ELR (cell line): ENCODE data around the gene ITPK1.

Experiments used
- DNase-seq: peaks from one replicate; pipeline ENCODE4 v3.0.0-alpha.2; 2015; ENCODE audit warnings: low read depth

The ITPK1 gene

GRCh38 chr14:93061380-93062012 is 54.2 kb downstream of the ITPK1 start:
- DNase-seq, result no peak

- no peak for DNase-seq
Observed at GRCh38 chr14:93060841-93061240, 54.9 kb downstream of the ITPK1 start.

DNA sequence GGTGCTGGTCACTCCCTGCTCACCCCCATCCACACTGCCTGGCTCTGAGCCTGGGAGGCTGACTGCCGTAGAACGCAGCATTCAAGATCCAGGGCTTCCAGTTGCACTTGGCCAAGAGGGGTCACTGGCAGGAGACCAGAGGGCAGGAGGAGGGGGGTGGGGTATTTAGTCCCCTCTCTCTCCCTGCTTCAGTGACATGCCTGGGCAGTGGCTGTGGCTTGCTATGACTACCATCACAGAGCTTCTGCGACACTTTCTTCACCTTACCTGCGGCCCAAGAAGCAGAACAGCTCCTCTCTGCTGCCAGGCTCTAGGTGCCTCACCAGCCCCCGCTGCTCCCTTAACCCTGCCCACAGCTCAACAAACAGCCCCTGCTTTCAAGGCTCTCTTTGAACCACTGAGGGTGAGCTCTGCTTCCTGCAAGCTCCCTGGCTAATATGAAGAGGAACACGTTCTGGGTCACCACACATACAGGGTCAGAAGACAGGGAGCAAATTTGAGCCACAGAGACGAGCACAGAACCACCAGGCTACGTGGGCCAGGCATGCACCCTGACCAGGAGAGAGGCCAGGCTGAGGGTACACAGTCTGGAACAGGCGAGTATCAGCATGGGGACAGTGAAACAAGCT is 55.7 kb downstream of the ITPK1 start:
- no peak for DNase-seq

DNA sequence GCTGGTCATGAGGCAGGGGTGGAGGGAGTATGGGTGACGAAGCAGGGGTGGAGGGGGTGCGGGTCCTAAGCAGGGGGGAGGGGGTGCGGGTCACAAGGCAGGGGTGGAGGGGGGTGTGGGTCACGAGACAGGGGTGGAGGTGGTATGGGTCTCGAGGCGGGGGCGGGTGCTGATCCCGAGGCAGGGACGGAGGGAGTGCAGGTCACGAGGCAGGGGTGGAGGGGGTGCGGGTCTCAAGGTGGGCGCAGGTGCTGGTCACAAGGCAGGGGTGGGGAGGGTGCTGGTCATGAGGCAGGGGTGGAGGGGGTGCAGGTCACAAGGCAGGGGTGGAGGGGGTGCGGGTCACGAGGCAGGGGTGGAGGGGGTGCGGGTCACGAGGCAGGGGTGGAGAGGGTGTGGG is 56.5 kb downstream of the ITPK1 start:
- DNase-seq, result no peak

DNA sequence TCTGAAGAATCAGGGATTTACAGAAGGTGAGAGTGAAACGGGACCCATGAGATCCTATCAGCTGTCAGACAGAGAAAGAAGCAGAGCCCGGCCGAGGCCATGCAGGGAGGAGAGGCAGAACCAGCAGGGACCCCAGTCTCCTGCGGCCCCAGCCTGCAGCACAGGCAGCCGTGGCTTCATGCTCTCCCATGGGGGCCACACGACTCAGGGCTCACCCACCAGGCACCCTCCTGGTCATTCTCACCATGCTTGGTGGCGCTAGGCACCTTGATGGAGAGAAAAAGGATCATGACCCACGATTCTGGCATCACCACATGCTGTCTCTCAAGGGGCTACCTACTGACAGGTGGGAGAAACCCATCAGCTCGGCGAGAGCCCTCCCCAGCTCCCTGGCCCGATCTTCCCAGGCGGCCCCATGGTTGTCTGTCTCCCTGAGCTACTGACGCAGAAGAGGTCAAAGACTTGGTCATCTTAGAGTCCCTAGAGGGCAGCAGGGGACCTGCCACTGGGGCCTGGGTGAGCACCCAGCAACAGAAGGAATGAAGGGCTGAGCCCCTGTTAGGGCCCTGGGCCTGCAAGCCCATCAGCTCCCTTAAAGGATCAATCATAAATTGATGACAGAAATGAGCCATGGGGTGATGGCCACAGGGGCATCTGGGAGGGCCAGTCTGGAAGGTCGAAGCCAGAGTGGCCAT is 58.0 kb downstream of the ITPK1 start:
- DNase-seq, result no peak

GRCh38 chr14:93056840-93057585 is 58.7 kb downstream of the ITPK1 start:
- DNase-seq, result peak; percentile 30

- DNase-seq, result peak; percentile 33
Observed at GRCh38 chr14:93056166-93056839, 59.4 kb downstream of the ITPK1 start.

DNA sequence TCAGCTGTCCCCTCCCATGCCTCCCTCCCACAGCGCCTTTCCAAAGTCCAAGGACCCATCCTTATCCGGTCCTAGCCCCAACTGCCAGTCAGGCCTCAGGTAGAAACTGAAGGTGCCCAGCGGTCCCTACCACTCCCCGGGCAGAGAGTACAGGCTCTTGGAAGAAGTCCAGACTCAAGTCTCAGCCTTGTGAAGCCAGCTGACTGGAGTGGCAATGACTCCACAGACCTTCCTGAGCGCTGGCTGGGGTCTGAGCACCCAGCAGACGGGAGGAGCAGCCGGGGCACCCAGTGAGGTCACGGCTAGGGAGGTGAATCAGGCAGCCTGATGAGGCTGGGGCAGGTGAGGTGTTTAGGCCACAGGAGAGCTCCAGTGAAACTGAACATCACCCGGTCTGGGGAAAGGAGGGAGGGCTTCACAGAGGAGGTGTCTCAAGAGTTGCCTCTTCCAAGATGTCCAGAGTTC is 60.0 kb downstream of the ITPK1 start:
- no peak for DNase-seq

GRCh38 chr14:93054876-93055275 is 60.8 kb downstream of the ITPK1 start:
- no peak for DNase-seq

- DNase-seq, result no peak
Observed at GRCh38 chr14:93054006-93054405, 61.7 kb downstream of the ITPK1 start.

GRCh38 chr14:93051600-93052546 is 63.9 kb downstream of the ITPK1 start:
- DNase-seq, result no peak

DNA sequence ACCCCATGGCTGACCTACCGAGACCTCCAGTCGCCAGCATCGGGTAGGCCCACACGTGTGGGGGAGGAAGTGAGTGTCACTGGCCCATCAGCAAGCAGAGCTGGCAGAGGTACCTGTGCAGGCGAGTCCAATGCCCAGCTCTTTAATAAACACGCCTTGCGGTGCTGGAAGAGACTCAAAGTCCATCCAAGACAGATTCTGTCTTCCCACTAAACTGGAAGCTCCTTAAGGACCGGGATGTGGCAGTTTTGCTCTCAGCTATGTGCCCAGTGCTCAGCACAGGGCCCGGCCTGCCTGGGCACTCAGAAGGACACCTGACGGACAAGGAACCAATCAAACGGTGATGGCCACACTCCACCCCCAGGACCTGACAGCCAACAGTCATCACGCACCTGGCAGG is 65.0 kb downstream of the ITPK1 start:
- DNase-seq, result no peak

DNA sequence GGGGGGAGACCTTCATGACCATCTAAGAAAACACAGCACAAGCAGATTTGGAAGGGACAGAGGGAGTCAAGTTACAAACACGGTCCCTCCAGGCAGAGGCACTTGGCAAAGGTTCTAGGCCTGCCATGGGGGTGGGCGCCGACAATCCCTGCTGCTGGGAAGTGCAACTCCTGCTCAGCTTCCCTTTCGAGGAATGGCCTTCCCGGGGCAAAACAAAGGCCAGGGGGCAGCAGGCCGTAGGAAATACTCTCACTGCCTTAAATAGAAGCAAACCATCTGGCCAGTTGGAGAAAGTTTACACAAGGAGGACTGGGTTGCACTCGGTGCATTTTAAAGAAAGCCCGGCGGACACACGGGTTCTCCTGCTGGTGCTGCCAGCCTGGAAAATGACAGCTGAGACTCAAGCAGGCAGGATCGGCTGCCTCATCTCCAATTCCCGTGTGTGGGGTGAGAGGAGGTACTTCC is 65.8 kb downstream of the ITPK1 start:
- DNase-seq, result no peak

DNA sequence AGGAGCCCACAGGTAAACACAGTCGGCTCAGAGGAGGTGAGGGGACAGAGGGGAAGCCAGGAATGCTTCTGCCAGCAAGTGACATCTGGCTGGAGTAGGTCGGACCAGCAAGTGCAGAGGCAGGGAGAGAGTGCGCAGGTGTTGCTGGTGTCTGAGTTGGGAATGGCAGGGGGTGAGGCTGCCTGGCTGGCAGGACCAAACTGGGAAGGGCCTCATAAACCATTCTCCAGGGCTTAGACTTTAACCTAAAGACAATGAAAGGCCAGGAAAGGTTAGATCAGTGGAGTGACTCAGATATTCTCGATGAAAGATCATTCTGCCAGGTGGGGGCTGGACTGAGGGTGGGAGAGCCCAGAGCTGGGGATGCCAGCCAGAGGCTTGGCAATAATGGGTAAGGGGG is 66.4 kb downstream of the ITPK1 start:
- DNase-seq, result no peak

- no peak for DNase-seq
Observed at GRCh38 chr14:93048843-93049242, 66.9 kb downstream of the ITPK1 start.

DNA sequence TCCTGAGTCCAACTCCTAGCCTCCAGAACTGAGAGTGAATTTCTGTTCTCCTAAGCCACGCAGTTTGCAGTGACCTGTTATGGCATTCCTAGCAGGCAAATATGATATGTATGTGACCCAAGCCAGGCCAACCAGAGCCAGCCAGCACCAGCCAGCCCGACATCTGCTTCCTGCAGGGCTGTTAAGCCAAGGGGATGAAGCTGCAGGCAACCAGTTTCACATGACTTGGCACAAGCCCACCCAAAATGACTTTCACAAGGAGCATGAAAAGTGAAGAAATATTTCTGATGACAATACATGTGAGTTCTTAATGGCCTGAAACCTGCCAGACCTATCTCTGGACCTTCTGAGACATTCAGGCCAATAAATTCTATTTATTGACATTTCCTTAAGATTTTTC is 68.1 kb downstream of the ITPK1 start:
- no peak for DNase-seq

GRCh38 chr14:93047157-93047556 is 68.6 kb downstream of the ITPK1 start:
- no peak for DNase-seq

DNA sequence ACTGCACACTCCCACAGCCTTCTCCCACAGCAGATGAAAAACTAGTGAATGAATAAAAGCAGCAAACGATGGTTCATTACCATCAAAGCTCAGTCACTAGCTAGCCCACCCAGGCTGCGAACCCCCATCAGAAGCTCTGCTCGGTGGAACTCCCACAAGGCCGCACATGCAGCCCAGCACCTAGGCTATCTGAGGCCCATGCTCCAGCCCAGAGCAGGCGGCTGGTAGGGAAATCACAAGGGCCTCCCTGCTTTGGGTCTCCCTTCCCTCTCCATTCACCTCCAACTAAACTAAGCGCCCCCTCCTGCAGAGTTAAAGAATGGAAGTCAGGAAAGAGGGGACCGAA is 69.0 kb downstream of the ITPK1 start:
- DNase-seq, result no peak

GRCh38 chr14:93045965-93046704 is 69.6 kb downstream of the ITPK1 start:
- peak; percentile 87 for DNase-seq

- DNase-seq, result peak; percentile 19
Observed at GRCh38 chr14:93045211-93045674, 70.5 kb downstream of the ITPK1 start.
